Gastroesophageal sphincter (tissue), 4 donors: ENCODE data around the gene SBK2. TPM values are rescaled to one million over a fixed set of nuclear protein-coding genes. Genes with fewer than 3 reads are reported as not detected.
A peak's percentile ranks its signal among the peaks of the same experiment; 100 is the strongest.

Source experiments
- ATAC-seq: fragments of 150-250 bp; one replicate; pipeline ENCODE4 v1.9.1; 2016; ENCODE audit warnings: mild to moderate bottlenecking, moderate library complexity
- H3K27ac ChIP-seq, 4 donors: fragments of 200-600 bp; sonication (generic) in 3 of 4; 1 replicate in 3 of 4; 2 replicates in 1 of 4; pipeline ENCODE4 v1.5.1; 2016 to 2019
- H3K27me3 ChIP-seq: fragments of 200-600 bp; sonication (generic); one replicate; pipeline ENCODE4 v1.5.1; 2019
- H3K36me3 ChIP-seq, 2 donors: fragments of 200-600 bp; sonication (generic); one replicate each; pipeline ENCODE4 v1.5.1; 2019; ENCODE audit warnings: control low read depth in 1 of 2
- H3K4me1 ChIP-seq, 3 donors: fragments of 200-600 bp; sonication (generic); 1 replicate in 2 of 3; 2 replicates in 1 of 3; pipeline ENCODE4 v1.5.1; 2016 to 2019; ENCODE audit warnings: control low read depth in 2 of 3
- H3K4me3 ChIP-seq, 2 donors: fragments of 200-600 bp; sonication (generic); one replicate each; pipeline ENCODE4 v1.5.1; 2019; ENCODE audit warnings: mild to moderate bottlenecking in 1 of 2, moderate library complexity in 1 of 2
- H3K9me3 ChIP-seq, 3 donors: fragments of 200-600 bp; sonication (generic); one replicate each; pipeline ENCODE4 v1.5.1; 2017 to 2019; ENCODE audit warnings: control low read depth in 2 of 3
- CTCF ChIP-seq, 4 experiments: fragments of 200-600 bp in 2 of 4; fragments of 450-650 bp in 2 of 4; sonication (generic) in 1 of 4; IDR thresholded peaks; one replicate each; pipeline ENCODE4 v1.5.1; 2017 to 2019; ENCODE audit warnings: antibody characterized with exemption in 4 of 4, mild to moderate bottlenecking in 2 of 4, moderate library complexity in 2 of 4
- EP300 ChIP-seq: sonication (generic); formaldehyde crosslinking; IDR thresholded peaks from one replicate; pipeline ENCODE4 v1.6.1; 2017; ENCODE audit warnings: antibody characterized with exemption, mild to moderate bottlenecking
- POLR2A ChIP-seq, 2 donors: fragments of 450-650 bp; IDR thresholded peaks; one replicate each; pipeline ENCODE4 v1.6.1; 2017; ENCODE audit warnings: antibody characterized with exemption in 2 of 2, mild to moderate bottlenecking in 2 of 2, moderate library complexity in 1 of 2
- POLR2AphosphoS5 ChIP-seq: sonication (generic); formaldehyde crosslinking; IDR thresholded peaks from one replicate; pipeline ENCODE4 v1.6.1; 2017; ENCODE audit warnings: antibody characterized with exemption
- WGBS, 2 donors: methylation state at CpG; one replicate each; pipeline ENCODE4 v1.1.5; 2018; ENCODE audit warnings: low coverage in 1 of 2; 5-methylcytosine and 5-hydroxymethylcytosine counted together
- total RNA-seq, 4 donors: library from RNA; depleted of rRNA; stranded (reverse); fragments of >200 nt; gene quantifications; one replicate each; pipeline ENCODE4 v1.1.0, GENCODE V29; 2016

SBK2 gene
- total RNA-seq, 4 donors from 2014 or later = not detected

- TF ChIP-seq CTCF (IDR thresholded peaks at IDR 0.05) (no peak), POLR2AphosphoS5 (no peak), EP300 (no peak)
- ATAC-seq = no peak
- WGBS, 2 donors = 23 to 71% methylated on average over 2 to 3 of the region's 11 CpGs
- H3K36me3 ChIP-seq = peaks cover 0 to 22% of the 10 kb centered on the region in 2 donors
- no peak overlapping the region for H3K4me3 ChIP-seq
- no peaks in the 10 kb centered on the region for H3K9me3 ChIP-seq
- H3K27me3 ChIP-seq = no peaks in the 10 kb centered on the region
- H3K4me1 ChIP-seq = peaks cover 0 to 51% (median 6%) of the 10 kb centered on the region in 3 donors
- no peak overlapping the region for H3K27ac ChIP-seq
Measured at GRCh38 chr19:55495646-55496349, 41.1 kb downstream of the SBK2 start.

GRCh38 chr19:55494172-55494761, 42.7 kb downstream of the SBK2 start:
- Histone ChIP-seq H3K36me3 (peaks cover 0 to 9% of the 10 kb centered on the region in 2 donors), H3K27ac (peak overlapping the region in 3 of 4 donors; percentile 47 to 96 (median 95)), H3K4me3 (peak overlapping the region in 1 of 2 donors; percentile 36), H3K4me1 (peaks cover 0 to 66% (median 8%) of the 10 kb centered on the region in 3 donors), H3K27me3 (no peaks in the 10 kb centered on the region), H3K9me3 (no peaks in the 10 kb centered on the region)
- 55% methylated on average over 4 of the region's 22 CpGs; no CpG with 5 or more reads in 1 of the 2 donors for WGBS, 2 donors
- ATAC-seq = peak; percentile 44
- TF ChIP-seq EP300 (no peak), POLR2A (IDR thresholded peaks at IDR 0.05) (peak in 1 of 2 donors; percentile 15)

GRCh38 chr19:55493645-55494171, 43.2 kb downstream of the SBK2 start:
- H3K4me3 ChIP-seq = peak overlapping the region in 1 of 2 donors; percentile 36
- H3K27ac ChIP-seq = peak overlapping the region in 3 of 4 donors; percentile 47 to 96 (median 95)
- H3K4me1 ChIP-seq = peaks cover 0 to 67% (median 14%) of the 10 kb centered on the region in 3 donors
- TF ChIP-seq POLR2A (IDR thresholded peaks at IDR 0.05) (no peak), EP300 (no peak), CTCF (IDR thresholded peaks at IDR 0.05) (no peak), POLR2AphosphoS5 (no peak)
- H3K36me3 ChIP-seq = peaks cover 0 to 4% of the 10 kb centered on the region in 2 donors
- ATAC-seq = no peak
- WGBS, 2 donors = 44% methylated on average over 8 of the region's 38 CpGs; no CpG with 5 or more reads in 1 of the 2 donors
- H3K9me3 ChIP-seq = no peaks in the 10 kb centered on the region
- no peaks in the 10 kb centered on the region for H3K27me3 ChIP-seq

- peak overlapping the region in 3 of 4 donors; percentile 47 to 96 (median 95) for H3K27ac ChIP-seq
- H3K27me3 ChIP-seq = no peaks in the 10 kb centered on the region
- H3K36me3 ChIP-seq = peaks cover 0 to 3% of the 10 kb centered on the region in 2 donors
- 10 to 33% methylated on average over 2 to 3 of the region's 18 CpGs for WGBS, 2 donors
- H3K4me1 ChIP-seq = peaks cover 0 to 67% (median 17%) of the 10 kb centered on the region in 3 donors
- TF ChIP-seq POLR2A (IDR thresholded peaks at IDR 0.05) = no peak
- TF ChIP-seq EP300 = no peak
- no peak for TF ChIP-seq POLR2AphosphoS5
- TF ChIP-seq CTCF (IDR thresholded peaks at IDR 0.05) = no peak
- no peaks in the 10 kb centered on the region for H3K9me3 ChIP-seq
- ATAC-seq = no peak
- H3K4me3 ChIP-seq = peak overlapping the region in 1 of 2 donors; percentile 36
Measured at GRCh38 chr19:55493052-55493644, 43.8 kb downstream of the SBK2 start.

GRCh38 chr19:55492362-55492944, 44.5 kb downstream of the SBK2 start:
- no peaks in the 10 kb centered on the region for H3K27me3 ChIP-seq
- H3K27ac ChIP-seq = peak overlapping the region in 3 of 4 donors; percentile 95 to 99 (median 96)
- no peak overlapping the region for H3K4me3 ChIP-seq
- peaks cover 0 to 74% (median 24%) of the 10 kb centered on the region in 3 donors for H3K4me1 ChIP-seq
- TF ChIP-seq POLR2A (IDR thresholded peaks at IDR 0.05) (no peak), CTCF (IDR thresholded peaks at IDR 0.05) (no peak), POLR2AphosphoS5 (no peak), EP300 (no peak)
- no peaks in the 10 kb centered on the region for H3K36me3 ChIP-seq
- WGBS, 2 donors = 20 to 28% methylated on average over 6 to 7 of the region's 12 CpGs
- no peaks in the 10 kb centered on the region for H3K9me3 ChIP-seq
- ATAC-seq = no peak
